GM21381 (cell line): ENCODE data around the gene GPR15.
"Not testable (repeated sequence)": the region's sequence is repeated elsewhere in the genome, so short reads cannot be mapped to it uniquely, and the experiment has no call there.

Source experiments
- ATAC-seq: cut with Tn5 transposase; IDR thresholded peaks from one replicate; pipeline ENCODE4 v1.9.1; 2021; ENCODE audit warnings: mild to moderate bottlenecking, moderate library complexity; ENCODE audit not compliant: unreplicated experiment

The GPR15 gene

GRCh38 chr3:98556164-98557130 lies 24.7 kb downstream of the GPR15 start:
- ATAC-seq: peak; percentile 73

DNA sequence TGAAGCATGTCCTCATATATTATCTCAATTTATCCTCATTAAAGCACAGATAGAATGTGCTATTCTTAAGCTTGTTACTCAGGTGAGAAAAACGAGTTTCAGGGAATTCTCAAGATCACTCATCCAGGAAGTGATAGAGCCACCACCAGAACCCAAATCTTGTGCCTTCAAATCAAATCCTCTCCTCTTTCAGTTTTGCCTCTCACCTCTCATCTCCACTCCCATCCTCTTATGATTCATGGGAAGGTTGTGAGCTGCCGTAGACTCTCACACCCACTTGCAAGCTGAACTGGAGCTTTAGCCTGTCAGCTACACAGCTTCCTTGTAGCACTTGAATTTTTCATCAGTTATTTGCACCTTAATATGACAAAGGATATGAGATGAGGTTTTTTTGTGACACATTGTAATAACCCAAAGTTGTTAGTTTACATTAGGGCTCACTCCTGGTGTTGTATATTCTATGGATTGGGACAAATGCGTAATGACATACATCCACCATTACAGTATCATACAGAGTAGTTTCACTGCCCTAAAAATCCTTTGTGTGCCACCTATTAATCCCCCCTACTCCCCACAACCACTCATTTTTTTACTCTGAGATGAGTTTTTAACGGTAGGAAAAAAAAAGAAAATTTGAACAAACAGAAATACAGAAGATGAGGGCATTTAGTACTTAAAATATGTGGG lies 25.7 kb downstream of the GPR15 start:
- ATAC-seq: peak; percentile 18

DNA sequence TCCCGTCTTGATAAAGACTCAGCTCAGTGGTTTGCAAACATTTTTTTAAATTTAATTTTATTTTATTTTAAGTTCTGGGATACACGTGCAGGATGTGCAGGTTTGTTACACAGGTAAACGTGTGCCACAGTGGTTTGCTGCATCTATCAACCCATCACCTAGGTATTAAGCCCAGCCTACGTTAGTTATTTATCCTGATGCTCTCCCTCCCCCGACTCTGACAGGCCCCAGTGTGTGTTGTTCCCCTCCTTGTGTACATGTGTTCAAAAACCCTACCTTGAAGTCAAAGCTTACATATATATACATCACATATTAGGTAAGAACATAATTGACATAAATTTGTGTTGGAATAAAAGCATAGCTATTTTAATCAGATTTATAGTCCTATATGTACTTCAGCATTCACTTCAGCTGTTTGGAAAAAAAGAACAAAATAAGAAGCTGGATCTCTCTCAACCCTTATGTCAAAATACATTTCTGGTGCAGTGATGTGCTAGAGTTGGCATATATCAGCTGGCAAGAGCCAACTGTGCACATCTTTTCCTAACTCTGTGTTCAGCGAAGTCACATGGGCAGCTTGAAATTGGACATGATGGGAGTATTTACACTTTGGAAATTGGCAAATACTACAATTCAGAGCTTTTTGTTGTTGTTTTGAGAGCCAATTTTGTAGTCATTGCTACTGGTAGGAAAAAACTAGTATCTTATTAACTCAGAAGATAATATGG lies 26.5 kb downstream of the GPR15 start:
- ATAC-seq: no peak

DNA sequence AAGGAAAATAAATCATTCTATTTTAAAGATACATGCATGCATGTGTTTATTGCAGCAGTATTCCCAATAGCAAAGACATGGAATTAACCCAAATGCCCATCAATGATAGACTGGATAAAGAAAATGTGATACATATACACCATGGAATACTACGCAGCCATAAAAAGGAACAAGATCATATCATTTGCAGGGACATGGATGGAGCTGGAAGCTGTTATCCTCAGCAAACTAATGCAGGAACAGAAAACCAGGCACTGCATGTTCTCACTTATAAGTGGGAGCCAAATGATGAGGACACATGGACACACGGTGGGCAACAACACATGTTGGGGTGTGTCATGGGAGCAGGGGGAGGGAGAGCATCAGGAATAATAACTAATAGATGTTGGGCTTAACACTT lies 28.0 kb downstream of the GPR15 start:
- not testable (repeated sequence) for ATAC-seq

DNA sequence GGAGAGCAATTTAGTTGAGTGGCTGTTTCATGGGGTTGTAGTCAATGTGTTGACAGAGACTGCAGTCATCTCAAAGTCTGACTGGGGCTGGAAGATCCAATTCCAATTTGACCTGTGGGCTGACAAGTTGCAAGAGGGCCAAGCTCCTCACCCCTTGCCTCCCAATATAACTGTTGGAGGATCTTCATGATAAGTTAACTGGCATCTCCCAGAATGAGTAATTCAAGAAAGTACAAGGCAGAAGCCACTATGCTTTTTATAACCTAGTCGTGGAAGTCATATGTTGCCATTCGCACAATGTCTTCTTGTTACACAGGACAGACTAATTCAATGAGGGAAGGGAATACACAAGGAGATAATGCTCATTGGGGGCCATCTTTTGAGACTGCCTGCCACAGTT lies 29.1 kb downstream of the GPR15 start:
- ATAC-seq: no peak

DNA sequence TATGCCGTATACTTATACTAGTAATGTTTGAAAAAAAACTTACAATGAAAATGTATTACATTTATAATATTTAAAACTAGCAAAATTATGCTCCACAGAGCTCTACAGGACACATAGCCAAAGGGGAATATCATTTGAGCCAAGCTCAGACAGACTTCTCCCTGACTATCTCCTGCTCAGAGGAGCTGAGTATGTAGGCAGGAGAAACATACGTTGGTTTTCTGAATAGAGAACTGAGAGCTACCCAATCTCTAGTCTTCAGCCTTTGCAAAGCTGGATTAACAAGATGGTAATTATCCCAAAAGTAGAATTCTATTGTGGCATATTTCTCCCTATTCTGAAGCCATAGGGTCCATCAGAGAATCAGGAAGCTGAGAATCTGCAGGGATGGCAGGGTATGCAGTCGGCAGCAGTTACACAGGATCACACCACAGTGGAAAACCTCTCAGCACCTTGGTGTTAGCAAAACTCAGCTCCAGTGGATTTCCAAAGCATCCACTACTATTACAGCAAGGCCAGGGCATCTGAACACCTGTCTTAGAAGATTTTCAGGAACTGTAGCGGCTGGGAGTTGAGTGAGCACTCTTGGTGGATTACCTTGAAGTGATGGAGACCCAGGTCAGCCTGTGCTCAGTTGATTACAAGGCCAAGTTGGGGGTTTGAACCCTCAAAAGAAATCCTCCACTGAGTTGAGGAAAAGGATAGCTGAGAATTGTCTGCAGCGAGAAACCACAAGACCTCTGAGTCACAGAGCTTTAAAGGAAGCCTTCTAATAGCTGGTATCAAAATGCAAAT lies 30.1 kb downstream of the GPR15 start:
- no peak for ATAC-seq

DNA sequence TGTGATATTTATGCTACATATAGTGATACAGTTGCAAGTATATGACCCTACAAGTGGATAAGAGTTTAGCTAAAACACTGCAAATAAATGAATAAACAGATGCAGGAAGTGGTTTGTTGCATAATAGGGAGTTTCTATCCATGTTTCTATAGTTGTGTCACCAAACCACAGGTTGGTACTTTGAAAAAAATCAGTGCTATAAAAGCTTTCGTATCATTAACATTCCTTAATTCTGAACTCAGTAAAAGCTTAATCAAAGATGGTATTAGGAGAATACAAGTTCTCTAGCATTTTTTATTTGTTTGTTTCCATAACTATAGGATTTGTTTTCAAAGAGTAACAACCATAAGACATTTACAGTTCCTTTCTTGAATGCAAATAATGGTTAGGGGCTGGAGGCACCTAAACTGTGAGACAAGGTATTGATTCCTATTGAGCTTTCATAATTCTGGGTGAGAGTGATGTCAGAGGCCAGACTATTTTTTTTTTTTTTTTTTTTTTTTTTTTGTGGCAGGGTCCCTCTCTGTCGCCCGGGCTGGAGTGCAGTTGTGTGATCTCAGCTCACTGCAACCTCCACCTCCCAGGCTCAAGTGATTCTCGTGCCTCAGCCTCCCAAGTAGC lies 32.0 kb downstream of the GPR15 start:
- ATAC-seq: peak; percentile 53

- peak; percentile 10 for ATAC-seq
Observed at GRCh38 chr3:98564282-98565005, 32.7 kb downstream of the GPR15 start.

- no peak for ATAC-seq
Observed at GRCh38 chr3:98565237-98565643, 33.5 kb downstream of the GPR15 start.

DNA sequence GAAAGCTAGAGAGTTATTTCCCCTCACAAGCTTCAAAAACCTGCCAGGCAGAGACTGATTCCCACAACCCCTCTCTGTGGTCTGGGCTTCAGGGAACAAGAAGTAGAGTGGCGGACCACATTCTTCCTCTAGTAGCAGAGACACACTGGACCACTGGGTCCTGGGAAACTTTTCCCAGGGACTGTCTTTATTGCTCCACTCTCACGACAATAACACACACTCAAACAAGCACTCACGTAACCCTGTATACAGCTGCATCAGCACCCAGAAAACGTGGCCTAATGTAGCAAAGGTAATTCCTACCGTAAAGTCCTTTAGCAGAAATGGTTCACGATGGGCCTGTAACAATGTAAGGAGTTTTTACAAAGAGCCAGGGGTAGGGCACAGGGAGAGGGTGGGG lies 34.1 kb downstream of the GPR15 start:
- ATAC-seq: no peak

DNA sequence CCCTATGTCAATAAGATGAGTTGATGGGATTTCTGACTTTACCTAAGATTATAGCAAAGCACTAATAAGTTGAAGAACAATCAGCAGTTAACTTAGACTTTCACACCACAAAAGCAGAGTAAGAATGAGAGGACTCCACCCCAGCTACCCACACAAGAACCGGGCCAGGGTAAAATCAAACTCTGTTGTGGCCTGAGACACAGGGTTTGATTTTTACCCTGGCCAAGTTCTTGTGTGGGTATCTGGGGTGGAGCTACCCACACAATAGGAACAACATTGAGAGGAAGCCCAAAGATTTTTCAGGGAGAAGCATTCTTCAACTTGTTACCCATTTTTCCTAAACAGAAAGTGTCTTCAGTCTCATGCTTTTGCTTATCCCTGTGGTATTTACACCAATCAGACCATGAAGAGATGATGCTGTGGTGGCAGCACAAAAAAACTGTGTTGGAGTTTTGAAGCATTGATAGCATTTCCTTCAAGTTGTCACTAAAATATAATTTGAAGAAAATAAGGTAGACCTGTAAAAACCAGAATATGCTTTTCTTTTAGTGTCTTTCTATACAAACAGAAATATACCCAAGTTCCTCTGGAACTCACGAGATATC lies 36.0 kb downstream of the GPR15 start:
- ATAC-seq: peak; percentile 26

- ATAC-seq: no peak
Observed at GRCh38 chr3:98568402-98568801, 36.6 kb downstream of the GPR15 start.

DNA sequence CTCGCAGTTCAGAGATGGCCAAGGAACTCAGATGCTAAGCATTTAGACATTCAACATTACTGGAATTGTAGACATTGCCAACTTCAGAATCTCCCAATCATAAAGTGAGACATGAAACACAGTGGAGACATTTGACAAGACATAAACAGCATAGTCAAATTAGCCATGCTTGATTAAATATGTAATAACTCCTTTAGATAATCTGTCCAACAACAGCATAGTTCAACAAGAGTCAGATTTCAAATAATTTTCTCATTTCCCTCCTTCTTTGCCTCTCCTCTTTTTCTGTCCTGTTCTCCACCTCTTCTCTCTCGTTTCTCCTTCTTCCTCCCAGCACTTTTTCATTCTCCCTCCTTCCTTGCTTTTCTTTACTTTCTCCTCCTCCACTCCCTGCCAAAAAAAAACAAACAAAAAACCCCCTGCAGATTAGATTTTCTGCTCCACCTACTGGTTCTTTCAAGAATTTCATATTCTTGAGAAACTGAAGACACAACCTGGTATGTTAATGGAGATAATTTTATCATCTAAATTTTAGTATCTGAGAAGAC lies 41.5 kb downstream of the GPR15 start:
- peak; percentile 66 for ATAC-seq

DNA sequence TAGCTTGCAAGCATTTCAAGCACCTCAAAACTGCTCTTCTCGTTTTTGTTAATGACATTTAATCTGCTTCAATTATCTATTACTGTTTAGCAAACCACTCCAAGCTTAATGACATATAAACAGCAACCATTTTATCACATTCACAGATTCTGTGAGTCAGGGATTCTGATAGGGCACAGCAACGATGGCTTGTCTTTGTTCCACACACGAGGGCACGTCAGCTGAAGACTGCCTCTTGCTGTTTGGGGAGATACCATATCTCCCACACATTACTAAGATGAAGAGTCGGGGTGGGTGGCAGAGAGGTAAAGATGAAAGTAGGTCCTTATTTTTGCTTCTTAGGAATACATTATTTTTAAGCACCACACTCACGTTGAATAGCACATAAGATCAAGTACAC lies 42.4 kb downstream of the GPR15 start:
- no peak for ATAC-seq

DNA sequence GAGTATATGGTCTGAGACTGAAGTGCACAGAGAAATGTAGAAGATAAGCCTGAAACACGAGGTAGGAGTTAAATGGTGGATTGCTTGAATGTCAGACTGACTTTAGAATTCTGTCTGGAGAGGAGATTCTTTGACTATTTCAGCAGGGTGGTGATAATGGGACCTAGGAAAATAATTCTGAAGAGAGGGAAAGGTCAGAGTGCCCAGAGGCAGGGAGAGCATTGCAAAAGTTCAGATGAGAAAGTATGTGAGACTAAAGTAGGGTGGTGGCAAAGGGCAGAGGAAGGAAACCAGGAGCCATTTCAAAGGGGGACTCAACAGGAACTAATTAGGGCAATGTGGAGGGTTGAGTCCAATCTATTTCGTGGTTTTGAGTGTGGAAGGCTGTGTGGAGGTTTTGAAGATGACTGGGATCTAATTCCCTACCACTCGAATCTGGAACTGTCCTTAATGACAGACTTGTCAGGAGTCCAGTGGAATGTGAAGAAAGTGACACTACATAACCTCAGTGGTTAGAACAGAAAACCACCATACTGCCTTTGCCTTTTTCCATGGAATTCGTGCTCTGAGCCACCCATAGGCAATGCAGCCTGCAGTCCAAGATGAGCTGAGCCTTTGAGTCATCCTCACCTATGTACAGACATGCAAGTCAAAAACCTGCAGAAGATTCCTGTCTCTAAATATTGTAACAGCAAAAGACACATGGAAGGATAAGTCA lies 45.6 kb downstream of the GPR15 start:
- no peak for ATAC-seq

DNA sequence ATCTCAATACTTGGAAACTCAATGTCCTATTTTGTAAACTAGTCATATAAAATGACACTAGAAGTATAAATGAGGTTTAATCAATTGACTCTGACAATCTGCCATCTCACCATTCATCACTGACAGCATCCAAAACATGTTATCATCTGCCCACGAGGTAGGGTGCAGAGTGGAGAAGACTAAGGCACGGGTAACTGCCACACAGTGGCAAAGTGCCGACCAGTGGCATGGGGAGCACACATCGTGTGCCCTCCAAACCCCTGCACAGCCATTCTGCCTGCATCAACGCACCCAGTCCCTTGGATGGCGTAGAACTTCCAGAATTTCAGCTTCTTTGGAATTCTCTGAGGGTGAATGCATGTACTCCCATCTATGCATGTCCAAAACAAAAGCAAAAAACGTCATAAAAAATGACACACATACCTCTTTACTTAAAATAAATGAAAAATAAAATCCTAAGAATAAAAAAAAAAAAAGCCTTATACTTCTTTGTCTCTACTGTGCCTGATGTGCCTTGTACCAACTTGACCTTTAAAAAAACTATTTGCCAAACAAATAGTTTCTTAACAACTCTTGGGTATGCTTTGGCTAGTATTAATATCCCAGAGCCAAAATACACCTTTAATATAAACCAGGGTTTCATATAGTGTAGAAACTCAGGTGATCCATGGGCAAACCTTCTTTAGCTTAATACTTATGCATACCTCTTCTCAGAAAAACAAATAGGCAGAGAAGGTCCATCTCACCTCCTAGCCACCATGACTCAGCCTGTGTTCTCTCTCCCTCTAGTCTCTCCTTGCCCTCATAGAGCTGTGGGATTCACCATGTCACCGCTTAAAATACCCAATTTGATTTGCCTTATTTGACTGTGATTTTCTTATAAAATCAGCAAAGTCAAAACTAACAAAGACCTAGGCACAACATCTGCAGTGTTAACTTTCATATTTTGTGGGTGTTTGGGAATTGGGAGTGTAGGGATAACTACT lies 48.9 kb downstream of the GPR15 start:
- no peak for ATAC-seq

DNA sequence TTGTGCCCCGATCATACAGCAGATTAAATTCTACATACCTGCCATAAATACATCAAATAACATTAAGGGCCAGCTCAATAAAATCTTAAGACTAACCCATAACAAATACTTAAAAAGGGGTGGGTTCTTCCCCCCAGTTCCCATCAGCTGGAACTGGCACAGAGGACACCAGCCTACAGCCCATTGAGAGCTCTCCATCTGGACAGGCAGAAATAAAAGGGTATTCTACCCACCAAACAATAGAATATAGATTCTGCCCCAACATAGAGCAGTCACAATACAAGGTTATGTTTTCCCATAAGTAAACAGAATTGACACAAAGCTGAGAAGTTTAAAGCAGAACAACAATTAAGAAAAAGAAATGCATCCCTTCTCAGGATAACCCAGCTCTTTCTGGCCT lies 49.7 kb downstream of the GPR15 start:
- no peak for ATAC-seq
